Islet of Langerhans (tissue), 1 donor: ENCODE data around the gene ST6GALNAC3.
"Not testable (repeated sequence)": the region's sequence is repeated elsewhere in the genome, so short reads cannot be mapped to it uniquely, and the experiment has no call there.

ENCODE experiments used
- FAIRE-seq: peaks from one replicate; lab custom pipeline; 2011; peaks lifted over from hg19 to GRCh38; lab: Jason Lieb, UNC

The ST6GALNAC3 gene

DNA sequence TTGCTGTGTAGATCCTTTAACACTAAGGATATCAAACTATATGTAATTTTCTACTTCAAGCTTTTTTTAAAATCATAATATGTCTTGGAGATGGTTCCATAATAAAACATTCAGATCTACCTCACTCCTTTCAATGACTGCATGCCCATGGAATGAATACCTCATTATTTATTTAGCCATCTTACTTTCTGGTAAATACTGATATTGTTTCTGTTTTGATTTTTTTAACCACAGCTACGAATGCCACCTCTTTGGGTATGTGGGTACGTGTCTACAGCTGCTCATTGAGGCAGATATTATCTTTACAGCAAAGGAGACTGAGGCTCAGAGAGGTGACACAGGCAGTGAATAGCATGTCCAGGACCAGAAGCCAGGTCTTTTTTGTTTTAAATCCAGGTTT lies 215.7 kb downstream of the ST6GALNAC3 start:
- no peak for FAIRE-seq

DNA sequence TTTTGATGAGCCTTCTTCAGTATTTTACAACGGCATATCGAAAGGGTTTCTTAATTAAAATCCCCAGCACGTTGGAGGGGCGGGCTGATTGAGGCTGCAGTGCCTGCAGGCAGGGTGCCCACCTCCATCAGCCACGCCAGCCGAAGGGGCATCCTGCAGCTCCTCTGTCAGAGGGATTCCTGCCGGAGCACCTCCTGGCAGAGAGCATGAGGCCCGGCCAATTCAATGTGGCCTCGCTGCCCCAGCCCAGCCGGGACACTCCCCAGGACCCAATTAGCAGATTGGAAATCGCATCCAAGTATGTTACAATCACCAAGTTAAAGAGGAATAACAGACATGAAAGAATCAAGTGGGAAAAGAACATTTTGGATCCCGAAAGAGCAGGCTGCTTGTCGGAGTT lies 216.6 kb downstream of the ST6GALNAC3 start:
- no peak for FAIRE-seq

DNA sequence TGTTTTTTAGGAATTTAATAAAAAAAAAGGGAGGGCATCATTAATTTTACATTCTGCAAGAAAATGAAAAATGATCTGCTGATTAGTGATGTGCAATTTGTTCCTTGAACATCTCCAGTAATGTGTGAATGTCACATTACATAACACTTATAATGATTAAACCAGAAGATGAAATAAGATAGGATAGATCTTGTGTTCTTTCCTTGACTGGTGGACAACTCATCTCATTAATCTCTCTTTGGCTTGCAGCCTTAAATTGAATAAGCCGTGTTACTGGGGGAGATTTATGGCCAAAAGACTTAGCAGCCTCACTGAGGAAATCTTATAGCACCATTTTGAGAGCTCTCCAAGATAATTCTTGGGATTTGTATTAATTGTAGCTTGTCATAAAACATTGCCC lies 217.2 kb downstream of the ST6GALNAC3 start:
- no peak for FAIRE-seq

DNA sequence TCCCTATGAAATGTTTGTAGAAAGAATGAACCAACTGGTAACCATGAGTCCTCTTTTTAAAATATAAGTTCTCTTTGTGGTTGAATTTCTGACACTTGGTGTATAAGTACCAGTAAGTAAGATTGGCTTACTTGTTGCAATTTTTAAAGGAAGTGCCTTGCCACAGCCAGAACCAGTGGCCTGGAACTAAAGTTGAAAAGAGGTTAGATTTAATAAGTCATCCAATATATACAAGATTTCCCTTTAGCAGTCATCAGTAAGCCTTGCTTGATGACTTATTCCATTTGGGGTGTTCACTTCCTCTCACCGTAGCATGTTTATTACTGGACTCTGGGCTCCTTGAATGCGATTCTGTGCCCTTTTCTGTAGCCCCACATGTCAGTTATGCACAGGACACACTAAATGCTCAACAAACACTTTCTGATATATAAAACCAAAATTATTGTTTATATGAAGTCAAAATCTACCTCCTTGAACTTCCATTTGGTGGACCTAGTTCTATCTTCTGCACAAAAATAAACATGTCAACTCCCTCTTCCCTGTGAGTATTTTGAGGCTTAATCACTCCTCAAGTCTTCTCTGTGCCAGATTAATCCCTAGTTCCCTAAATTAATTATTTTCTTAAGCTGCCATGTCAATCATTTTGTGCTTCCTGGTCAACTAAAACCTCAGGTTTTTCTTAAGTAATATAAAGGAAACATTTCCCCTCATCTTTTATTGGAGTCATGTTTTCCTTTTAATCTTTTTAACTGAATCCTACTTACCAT lies 218.1 kb downstream of the ST6GALNAC3 start:
- no peak for FAIRE-seq

DNA sequence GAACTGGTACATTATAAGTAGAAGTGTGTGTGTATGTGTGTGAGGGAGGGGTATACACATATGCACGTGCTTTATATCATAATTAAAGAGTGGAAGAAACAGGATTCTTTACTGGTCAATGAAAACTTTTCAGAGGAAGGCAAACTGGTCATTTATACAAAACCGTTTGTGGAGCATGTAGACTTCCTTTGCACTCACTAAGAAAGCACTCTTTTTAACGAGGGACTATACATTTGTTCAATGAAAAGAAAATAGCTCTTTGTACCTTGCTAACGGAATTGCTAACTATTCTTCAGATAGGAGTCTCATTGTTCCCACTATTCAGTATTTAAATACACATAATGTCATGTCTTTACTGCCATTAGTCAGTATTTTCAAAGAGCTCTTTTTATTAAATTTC lies 219.3 kb downstream of the ST6GALNAC3 start:
- no peak for FAIRE-seq

DNA sequence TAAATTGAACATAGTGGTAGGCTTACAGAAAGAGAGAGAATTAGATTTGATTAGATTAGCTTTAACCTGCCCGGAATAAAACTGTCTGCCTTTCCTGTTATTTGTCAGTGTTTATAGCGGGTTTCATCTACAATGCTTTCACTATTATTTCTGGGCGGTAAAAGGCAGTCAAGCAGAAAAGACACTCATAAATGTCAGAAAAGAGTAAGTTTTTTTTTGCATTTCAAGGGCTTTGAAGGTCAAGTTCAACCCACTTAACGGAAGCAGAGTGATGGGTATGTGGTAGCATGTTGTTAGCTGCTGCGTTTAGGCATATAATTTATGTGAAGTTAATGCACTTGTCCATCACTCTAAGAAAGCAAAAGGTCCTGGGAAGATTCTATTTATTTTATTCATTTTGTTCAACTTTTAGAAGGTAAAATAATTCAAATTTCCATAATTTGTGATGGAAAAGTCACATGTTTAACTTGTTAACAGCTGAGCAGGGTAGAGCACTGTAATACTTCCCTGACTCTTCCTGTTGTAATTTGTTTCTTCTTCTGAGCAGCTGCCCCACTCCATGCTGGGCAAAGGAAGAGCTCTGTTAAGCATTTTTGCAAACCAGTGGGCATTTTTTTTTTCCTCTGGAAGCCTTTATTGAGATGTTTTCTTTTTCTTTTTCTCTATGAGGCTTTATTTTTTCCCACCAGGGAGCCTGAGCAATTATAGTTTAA lies 220.1 kb downstream of the ST6GALNAC3 start:
- FAIRE-seq = no peak

DNA sequence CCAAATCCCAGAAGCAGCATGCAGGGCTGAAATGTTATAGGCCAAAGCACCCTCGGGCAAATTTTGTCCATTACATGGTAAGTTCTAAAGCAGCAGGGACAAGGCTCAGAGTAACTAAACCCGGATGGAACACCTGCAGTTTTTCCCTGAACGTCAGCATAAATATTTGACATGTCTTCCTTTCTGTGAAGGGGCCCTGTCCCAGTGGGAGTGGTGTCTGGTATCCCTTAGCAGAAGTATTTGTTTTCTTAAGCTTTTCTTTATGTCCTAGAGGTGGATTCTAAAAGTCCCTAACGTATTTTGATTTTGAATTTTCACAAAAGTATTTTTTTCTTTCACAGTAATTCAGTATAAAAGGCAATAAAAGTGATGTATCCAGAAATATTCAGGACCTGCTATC lies 223.9 kb downstream of the ST6GALNAC3 start:
- no peak for FAIRE-seq

DNA sequence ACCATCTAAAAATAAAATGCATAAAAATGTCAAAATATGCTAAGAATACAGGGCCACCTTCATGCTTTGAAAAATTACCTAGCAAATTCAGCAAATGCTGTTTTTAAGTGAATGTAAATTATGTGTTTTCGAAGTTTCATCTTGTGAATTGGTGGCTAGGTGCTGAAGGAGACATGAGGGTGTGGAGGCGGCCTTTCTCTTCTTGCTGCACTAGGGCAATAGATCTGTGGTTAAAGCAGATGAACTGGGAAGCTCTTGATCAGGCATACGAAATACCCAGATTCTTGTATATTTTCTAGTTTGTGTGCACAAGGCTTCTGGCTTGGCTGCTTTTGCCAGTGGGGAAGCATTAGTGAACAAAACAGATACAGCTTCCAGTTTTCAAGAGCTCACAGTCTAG lies 224.5 kb downstream of the ST6GALNAC3 start:
- FAIRE-seq = no peak

DNA sequence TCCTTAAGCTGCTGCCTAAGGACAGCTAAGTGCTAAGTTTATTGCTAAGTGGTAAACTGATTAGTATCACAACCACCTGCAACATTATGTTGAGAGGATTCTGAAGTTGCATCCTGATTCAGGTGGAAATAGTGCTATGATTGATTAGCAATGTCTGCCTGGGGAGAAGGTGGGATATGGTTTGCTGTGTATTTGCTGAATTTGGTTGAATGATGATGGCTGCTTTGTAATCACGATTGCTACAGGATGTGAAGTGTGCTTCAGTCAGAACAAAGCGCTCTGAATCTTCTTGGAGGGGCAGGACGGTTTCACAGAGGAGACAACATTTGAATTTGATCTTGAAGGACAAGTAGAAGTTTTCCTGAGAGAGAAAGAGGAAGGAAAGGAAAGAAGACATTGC lies 226.0 kb downstream of the ST6GALNAC3 start:
- no peak for FAIRE-seq

DNA sequence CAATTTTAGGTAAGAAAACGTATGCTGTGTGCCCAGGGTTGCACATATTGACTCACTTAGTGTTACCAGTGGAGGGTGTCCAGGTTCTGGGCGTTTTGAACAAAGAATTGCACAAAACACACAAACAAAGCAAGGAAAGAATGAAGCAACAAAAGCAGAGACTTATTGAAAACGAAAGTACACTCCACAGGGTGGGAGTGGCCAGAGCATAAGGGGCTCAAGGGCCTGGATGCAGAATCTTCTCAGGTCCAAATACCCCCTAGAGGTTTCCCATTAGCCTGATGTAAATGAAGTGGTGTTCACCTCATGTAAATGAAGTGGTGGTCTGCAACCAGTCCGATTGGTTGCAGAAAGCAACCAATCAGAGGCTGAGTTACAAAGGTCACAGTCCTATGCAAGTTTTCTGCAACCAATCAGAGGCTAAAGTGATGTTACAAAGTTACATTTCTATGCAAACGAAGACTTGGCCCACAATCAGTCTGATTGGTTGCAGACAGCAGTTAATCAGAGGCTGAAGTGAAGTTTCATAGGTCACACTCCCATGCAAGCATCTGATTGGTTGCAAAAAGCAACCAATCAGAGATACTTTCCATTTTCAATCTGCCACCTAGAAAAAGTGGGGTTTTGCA lies 228.3 kb downstream of the ST6GALNAC3 start:
- FAIRE-seq = no peak

DNA sequence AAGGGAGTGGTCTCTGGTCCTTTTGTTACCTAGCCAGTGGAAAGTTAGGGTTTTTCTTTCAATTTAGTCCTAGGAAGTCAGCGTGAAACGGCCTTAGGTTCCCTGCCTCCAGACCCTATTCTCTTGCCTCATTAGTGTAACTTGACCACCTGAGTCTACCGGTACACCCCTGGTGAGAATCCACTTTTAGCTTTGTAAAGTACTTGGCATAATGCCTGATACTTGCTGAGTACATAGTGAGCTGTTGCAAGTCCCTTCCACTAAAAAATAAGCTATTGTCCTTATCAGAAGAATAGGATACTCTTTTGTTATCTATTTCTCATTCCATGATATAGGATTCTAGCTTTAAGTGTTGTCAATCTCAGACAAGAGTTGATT lies 228.8 kb downstream of the ST6GALNAC3 start:
- FAIRE-seq = no peak

DNA sequence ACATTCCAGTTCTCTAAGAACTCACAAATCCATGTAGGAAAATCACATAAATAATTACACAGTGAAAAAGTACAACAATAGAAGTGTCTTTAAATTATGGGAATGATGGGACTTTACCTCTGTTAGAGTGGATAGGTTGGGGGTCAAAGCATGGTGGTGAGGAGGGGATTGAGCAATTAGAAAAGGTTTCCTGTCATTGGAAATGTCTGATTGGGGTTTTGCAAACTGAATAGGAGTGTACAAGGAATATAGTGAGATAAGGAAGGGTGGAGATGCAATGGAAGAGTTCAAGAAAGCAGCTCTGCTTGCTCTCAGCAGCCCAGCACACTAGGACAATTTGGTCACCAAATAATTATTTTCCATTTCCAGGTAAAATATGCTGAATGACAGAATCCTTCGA lies 238.8 kb downstream of the ST6GALNAC3 start:
- no peak for FAIRE-seq

DNA sequence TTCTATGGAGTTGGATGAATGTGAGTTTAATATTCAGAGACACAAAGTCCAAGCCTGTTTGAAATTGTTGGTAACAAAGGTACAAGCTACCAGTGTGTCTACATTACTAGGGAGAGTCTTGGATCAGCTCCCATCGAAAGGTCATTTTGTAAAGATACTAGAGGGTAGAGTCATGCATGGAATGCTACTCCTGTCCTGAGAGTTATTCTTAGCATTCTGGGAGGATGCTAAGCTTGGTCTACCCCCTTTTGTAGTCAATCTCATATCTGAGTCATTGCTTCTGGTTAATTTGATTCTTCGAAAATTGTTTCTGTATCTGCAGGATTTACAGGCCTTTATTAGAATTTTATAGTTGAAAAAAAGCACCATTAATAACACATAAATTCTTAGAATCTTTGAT lies 240.2 kb downstream of the ST6GALNAC3 start:
- no peak for FAIRE-seq

DNA sequence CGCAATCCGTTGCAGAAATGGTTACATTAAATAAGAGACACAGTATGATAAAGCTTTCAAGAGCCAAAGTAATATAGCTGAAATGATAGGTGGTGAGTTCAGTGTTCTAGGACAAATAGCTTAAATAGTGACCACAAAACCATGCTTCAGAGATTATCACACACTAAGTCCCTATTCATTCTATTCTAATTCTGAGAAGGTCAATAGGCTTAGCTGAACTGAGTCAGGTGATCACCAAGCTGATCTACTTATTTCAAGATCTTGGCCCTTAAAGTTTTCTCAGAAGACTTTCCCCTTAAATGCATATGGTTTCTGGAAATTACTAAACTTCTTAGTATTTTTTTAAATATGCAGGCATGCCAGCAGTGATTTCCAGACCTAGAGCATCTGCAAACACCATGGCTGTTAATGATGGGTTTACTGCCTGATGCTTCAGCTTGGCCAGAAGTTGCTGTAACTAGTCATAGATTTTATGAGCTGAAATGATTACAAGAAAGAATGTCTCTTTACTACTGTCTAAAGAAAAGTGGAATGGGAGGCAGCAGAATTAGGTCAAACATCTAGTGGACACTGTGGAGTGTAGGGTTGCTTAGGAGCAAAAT lies 242.9 kb downstream of the ST6GALNAC3 start:
- no peak for FAIRE-seq

DNA sequence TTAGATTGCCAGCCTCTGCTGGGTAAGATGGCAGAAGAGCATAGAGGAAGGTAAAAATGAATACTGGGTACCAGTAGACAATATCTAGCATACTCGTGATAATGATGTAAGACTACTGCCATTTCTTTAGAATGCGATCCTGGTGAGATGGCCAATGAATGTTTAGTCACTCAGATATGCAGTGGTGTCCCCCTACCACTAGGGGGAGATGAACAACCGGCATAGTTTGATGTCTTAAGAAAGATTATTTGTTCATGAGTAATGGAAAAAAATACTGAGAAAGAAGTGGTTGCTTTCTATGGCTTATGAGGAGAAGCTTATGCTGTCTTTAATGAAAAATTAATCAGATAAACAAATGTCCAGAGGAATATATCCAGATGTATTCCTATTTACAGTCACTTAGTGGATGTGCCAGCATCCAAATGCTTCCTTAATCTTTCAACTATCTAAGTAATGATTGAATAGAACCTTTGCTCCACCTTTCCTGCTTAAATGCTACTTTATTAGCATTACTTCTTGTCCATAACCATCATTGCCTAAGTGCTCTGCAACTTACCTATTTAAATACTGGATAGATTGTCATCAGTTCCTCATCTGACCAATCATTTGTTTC lies 256.6 kb downstream of the ST6GALNAC3 start:
- FAIRE-seq = peak; percentile 93

DNA sequence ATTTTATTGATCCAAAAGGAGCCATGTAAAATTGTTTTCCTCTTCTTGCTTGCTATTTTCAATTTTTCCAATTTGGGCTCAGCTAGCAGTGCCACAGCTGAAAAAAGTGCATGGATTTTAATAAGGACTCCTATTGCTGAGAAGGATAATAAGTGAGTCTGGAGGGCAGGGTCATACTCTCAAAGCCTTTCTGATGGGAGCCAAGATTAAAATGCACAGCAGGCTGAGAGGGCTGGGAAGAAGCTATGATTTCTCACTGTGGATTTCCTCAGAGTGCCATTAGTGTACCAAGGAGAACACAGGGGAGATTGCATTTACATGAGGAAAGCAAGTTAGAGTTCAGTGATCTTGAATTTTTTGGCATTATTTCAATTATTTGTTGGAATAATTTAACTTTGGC lies 261.3 kb downstream of the ST6GALNAC3 start:
- no peak for FAIRE-seq

DNA sequence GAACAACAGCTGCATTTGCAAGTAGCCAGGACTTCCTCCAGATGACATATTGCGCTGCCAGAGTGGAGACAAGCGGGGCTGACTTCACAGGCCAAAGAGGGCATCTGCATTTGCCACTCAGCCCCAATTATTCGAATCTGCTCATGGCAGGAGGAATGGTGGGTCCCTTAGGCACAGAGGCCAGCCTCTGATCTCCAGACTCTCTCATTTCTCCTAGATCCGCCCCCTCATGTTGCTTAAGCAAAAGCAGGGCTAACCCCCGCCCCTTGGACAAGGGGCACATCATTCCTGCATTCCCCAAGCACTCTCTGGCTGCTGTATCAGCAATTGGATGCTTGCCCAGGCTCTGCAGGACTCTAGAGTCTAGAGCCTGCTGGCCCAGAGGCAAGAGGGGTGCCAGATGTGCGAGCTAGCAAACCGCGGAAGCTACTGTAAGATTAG lies 262.4 kb downstream of the ST6GALNAC3 start:
- no peak for FAIRE-seq

DNA sequence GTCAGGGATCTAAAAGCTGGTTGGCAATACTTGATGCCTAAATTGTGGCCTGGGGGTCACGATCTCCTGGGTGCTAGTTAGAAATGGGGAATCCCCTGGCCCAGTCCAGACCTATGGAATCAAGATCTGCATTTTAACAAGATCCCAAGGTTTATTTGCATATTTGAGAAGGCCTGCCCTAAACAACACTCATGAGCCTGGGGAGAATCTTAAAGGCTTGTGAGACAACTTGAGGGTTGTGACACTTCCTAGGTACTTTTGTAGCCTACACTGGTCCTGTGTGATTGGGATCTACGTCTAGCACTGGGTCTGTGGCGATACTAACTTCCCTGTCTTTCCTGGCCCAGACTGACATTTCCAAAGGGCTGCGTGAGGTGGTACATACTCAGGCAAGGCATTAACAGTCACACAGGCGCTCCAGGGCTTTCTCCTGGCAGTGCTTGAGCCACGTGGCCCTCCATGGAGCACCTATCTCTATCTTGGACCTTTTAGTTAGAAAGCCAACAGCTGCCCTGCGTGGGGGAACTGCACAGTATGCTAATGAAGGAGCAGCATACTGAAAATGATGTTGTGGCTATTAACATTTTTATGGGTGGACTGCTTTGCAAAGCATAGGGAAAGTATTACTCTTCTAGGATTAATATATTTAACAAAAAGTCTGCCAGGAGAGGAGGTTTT lies 263.1 kb downstream of the ST6GALNAC3 start:
- no peak for FAIRE-seq

DNA sequence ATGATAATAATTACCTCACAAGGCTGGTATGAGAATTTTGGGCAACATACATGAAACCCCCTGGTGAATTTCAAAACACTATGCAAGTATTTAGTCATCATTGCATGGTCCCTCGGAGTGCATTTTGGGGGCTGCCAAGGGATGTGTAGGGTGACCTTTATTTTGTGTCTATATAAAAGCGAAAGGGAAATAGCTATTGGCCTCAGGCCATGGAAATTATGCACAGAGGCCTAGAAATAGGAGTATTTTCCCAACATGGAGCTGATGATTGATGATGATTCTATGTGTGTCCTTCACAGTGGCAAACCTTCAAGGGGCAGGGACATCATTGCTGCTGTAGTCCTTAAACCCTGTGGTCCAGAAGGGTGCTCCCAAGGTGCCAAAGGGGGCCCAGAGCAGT lies 265.5 kb downstream of the ST6GALNAC3 start:
- no peak for FAIRE-seq

DNA sequence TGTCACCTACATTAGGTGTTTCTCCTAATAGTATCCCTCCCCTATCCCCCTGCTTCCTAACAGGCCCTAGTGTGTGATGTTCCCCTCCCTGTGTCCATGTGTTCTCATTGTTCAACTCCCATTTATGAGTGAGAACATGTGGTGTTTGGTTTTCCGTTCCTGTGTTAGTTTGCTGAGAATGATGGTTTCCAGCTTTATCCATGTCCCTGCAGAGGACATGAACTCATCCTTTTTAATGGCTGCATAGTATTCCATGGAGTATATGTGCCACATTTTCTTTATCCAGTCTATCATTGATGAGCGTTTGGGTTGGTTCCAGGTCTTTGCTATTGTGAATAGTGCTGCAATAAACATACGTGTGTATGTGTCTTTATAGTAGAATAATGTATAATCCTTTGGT lies 267.3 kb downstream of the ST6GALNAC3 start:
- not testable (repeated sequence) for FAIRE-seq

DNA sequence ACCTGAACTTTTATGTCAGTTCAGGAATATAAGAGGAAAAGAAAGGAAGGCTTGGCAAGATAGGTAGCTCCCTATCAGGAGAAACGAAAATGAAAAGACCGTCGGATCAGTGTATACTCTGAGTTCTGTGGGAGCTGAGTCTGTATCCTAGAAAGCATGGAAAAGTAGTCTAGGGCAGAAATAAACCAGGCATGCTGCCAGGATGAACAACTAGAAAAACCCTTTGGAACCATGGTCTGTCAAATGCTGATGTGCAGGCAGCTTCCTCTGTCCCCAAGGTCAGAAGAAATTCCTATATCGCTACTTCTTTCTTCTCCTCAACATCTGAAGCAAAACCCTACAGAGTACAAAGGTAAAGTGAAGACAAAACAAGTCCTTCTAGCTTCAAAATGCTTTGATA lies 268.8 kb downstream of the ST6GALNAC3 start:
- FAIRE-seq = no peak

DNA sequence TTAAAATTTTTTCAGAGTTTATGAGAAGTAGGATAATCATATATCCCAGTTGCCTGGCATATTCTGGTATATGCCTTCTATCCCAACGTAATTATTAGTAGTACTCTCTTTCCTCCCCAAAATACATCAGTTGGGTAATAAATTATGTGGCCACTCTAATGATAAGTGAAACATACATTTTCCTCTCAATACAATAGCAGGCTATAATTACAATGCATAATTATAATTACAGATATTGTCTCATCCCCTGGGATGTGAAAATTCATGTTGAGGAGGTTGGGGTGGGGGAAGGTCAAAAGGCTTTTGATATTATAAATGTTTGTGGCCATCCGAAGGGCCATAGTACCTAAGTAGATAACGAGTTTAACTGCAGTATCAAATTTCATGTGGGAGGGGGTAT lies 277.1 kb downstream of the ST6GALNAC3 start:
- no peak for FAIRE-seq
